ENCODE data around the gene TEKTIP1.
"Not testable (repeated sequence)": the region's sequence is repeated elsewhere in the genome, so short reads cannot be mapped to it uniquely, and the experiment has no call there.

TEKTIP1 gene

DNA sequence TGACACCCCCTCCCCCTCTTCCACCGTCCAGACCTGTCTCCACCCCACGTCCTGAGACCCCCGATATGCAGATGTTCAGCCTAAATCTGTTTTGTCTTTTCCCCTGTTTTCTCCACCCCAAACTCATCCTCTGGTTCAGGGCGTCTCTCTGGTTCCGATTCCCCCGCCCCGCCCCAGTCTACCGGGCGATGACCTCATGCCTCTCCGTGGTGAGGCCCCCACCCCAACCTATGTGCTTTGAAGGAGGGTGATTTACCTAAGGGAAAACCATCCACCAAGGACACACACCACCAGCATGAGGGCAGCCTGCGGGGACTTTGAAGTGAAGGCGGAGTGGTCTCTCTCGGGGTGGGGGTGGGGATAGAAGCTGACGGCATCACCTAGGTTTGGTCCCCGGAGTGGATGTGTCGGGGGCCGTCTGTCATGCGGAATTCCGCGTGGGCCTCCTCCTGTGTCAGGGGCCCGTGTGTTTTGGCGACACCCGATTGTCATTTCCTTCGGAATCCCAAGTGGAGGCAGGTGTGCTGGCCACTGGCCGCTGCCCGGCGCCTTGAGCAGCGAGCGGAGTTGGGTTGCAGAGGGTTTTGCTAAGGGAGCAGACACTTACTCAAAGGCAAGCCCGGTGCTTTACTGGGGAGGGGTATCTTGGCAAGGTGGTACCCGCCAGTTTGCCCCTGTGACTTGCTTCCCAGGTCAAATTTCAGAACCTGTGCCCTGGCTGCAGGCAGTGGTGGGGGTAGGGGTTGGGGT lies 31.4 kb upstream of the TEKTIP1 start:
- peak; percentile 30 for DNase-seq (ENCODE audit: low spot score)

DNA sequence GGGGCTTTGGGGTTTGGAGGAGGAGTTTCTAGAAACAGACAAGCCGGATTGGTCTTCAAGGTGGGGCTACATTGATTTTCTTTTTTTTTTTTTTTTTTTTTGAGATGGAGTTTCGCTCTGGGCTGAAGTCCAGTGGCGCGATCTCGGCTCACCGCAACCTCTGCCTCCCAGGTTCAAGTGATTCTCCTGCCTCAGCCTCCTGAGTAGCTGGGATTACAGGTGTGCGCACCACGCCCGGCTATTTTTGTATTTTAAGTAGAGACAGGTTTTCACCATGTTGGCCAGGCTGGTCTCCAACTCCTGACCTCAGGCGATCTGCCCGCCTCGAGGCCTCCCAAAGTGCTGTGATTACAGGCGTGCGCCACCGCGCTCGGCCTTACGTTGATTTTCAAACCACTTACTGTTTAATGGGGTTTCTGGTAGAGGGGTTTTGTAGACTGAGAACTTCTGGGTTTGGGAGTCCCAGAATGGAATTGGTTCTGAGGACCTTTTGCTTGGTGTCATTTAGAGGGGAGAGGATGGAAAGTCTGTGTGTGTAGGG lies 30.8 kb upstream of the TEKTIP1 start:
- not testable (repeated sequence) for DNase-seq (ENCODE audit: low spot score)

GRCh38 chr19:3508771-3509535 lies 30.0 kb upstream of the TEKTIP1 start:
- DNase-seq (ENCODE audit: low spot score), result peak; percentile 39

DNA sequence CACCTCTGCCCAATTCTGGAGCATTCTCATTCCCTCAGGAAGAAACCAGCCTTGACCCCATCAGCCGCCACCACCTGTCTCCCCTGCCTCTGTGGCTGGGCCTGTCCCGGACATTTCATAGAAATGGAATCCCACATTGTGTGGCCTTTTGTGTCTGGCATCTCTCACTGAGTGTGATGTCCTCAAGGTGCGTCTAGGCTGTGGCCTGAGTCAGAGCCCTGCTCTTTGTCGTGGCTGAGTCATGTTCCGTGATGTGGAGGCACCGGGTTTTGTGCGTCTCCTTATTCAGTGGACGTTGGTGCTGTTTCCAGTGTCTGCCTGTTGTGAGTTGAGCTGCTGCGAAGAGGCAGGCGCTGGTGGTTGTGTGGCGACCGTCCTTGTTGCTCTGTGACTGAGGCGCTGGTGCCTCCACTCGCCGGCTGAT lies 29.4 kb upstream of the TEKTIP1 start:
- peak; percentile 88 for DNase-seq (ENCODE audit: low spot score)

- no peak for DNase-seq (ENCODE audit: low spot score)
Observed at GRCh38 chr19:3510727-3511126, 28.2 kb upstream of the TEKTIP1 start.

GRCh38 chr19:3511506-3512251 lies 27.3 kb upstream of the TEKTIP1 start:
- DNase-seq (ENCODE audit: low spot score), result no peak

- DNase-seq (ENCODE audit: low spot score), result no peak
Observed at GRCh38 chr19:3512562-3513228, 26.3 kb upstream of the TEKTIP1 start.

DNA sequence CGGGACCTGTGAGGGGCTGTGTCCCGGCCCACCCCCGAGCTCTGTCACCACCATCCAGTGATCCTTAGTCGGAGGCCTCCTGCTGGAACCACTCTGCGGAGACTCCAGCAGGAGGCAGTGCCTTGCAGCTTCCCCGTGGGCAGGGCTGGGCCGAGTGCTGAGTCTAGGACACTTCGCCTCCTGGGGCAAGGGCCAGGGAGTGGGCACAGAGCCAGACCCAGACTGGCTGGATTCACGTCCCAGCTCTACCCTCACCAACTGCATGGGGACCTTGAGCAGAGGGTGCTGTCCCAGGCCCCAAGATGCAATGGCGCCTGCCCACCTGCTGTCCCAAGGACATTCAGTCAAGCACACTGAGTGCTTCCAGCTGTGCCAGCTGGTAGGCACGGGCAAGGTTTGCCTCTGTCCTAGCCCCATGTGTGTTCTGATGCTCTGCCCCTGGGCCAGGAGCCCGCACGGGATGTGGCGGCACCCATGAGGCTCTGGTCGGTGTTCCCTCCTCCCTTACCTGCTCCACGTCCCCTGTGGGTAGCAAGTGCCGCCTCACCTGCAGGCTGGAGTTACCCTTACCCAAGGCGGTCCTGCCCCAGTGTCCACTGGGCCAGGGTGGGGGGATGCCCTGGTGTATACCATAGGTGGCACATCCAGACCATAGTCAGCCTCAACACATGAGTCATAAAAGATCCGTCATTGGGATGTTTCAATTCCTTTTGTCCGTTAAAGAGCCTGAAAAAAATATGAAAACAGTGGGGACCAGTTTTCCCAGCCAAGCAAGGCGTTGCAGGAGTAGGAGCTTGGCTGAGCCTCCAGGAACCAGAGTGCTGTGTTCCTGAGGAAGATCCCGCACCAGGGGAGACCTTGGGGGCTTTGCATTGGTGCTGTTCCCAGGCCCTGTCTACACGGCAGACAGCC lies 25.5 kb upstream of the TEKTIP1 start:
- no peak for DNase-seq (ENCODE audit: low spot score)

DNA sequence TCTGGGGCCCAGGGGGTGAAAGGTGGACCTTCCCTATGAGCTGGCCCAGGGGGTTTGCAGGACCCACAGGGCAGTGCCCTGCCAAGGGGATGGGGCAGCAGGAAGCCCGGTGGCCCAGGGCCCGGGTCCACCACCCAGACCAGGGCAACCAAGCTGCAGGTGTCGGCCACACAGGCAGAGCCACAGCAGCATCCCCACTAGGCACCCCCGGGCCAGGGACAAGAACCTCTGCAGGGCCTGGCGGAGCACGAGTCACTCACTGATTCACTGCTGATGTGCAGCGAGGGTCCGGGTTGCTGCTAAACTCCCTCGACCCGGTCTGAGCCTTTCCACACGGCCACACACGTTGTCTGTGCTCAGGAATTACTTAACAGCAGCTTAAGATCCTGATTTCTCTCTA lies 24.0 kb upstream of the TEKTIP1 start:
- peak; percentile 24 for DNase-seq (ENCODE audit: low spot score)

GRCh38 chr19:3515891-3516422 lies 23.0 kb upstream of the TEKTIP1 start:
- no peak for DNase-seq (ENCODE audit: low spot score)

- DNase-seq (ENCODE audit: low spot score), result peak; percentile 72
Observed at GRCh38 chr19:3516675-3517207, 22.2 kb upstream of the TEKTIP1 start.

DNA sequence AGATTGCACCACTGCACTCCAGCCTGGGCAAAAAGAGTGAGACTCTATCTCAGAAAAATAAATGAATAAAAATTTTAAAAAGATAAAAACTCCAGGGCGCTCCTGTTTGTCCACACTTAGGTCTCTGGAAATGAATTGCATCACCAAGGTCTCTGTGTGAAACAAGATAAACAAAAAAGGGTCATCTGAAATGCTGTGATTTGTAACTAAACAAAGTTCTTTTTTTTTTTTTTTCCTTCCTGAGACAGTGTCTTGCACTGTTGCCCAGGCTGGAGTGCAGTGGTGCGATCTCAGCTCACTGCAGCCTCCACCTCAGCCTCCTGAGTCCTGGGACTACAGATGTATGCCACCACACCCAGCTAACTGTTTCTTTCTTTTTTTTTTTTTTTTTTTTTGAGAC lies 21.3 kb upstream of the TEKTIP1 start:
- DNase-seq (ENCODE audit: low spot score), result no peak

- no peak for DNase-seq (ENCODE audit: low spot score)
Observed at GRCh38 chr19:3518255-3518654, 20.7 kb upstream of the TEKTIP1 start.

- DNase-seq (ENCODE audit: low spot score), result peak; percentile 61
Observed at GRCh38 chr19:3518659-3519058, 20.3 kb upstream of the TEKTIP1 start.

DNA sequence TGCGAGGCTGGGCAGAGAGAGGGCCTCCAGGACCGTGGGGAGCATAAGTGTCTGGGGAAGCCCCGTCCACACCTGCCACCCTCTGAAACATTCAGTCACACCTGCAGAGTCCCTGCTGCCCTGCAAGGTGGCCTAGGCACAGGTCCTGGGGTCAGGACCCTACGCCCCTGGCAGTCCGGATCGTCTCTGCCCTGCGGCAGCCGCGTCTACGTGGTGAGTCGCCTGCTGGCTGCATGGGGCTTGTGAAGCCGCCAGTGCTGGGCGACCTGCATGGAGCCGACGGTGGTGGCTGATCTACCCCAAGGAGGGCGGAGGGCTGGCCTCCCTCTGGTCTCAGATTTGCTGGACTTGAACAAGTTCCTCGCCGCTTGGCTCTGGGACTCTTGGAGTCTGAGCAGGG lies 19.8 kb upstream of the TEKTIP1 start:
- no peak for DNase-seq (ENCODE audit: low spot score)

- no peak for DNase-seq (ENCODE audit: low spot score)
Observed at GRCh38 chr19:3520166-3521103, 18.5 kb upstream of the TEKTIP1 start.

DNA sequence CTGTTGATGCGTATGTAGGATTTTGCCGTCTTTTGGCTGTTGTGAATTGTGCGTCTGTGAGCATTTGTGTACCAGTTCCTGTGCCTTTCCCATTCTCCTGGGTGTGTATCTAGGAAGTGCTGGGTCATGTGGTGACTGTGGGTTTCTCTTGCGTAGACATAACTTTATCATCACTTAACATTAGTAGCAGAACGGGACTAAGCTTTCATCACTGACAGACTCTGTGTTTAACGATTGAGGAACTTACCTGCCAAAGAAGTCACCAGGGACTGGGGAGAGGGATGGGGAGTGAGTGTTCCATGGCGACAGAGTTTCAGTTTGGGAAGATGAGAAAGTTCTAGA lies 17.9 kb upstream of the TEKTIP1 start:
- DNase-seq (ENCODE audit: low spot score), result peak; percentile 22

- no peak for DNase-seq (ENCODE audit: low spot score)
Observed at GRCh38 chr19:3522421-3523360, 16.3 kb upstream of the TEKTIP1 start.

Measured in kidney tubule cell (primary cell).